CD14-positive monocyte (primary cell): ENCODE data around the gene SET. TPM values are rescaled to one million over a fixed set of nuclear protein-coding genes. Genes with fewer than 3 reads are reported as not detected.

Source experiments
- DNase-seq, 3 donors: peaks; one replicate each; pipeline ENCODE4 v3.0.0-alpha.2; 2011 to 2022
- H2AFZ ChIP-seq: 2 replicates; pipeline ENCODE4 v1.6.0; 2012; ENCODE audit warnings: mild to moderate bottlenecking, low read depth, low read length, inconsistent platforms; ENCODE audit not compliant: insufficient read depth, poor library complexity, severe bottlenecking
- H3K27ac ChIP-seq, 2 donors: 1 replicate in 1 of 2; 2 replicates in 1 of 2; pipeline ENCODE4 v1.5.1; 2012 to 2013; ENCODE audit warnings: low read length in 2 of 2, control low read depth in 1 of 2, inconsistent platforms in 1 of 2, low read depth in 1 of 2, mild to moderate bottlenecking in 1 of 2
- H3K27me3 ChIP-seq, 2 donors: one replicate each; pipeline versions ENCODE4 v1.6.0 to v1.6.1; 2011 to 2013; ENCODE audit warnings: low read length in 2 of 2; ENCODE audit not compliant: control insufficient read depth in 2 of 2, insufficient read depth in 2 of 2
- H3K36me3 ChIP-seq, 2 donors: replicated peaks in 1 of 2; 1 replicate in 1 of 2; 2 replicates in 1 of 2; pipeline versions ENCODE4 v1.5.1 to v1.6.1; 2012 to 2013; ENCODE audit warnings: low read length in 2 of 2, control low read depth in 1 of 2, inconsistent platforms in 1 of 2, mild to moderate bottlenecking in 1 of 2; ENCODE audit not compliant: insufficient read depth in 2 of 2, control insufficient read depth in 1 of 2
- H3K4me1 ChIP-seq, 2 donors: 1 replicate in 1 of 2; 2 replicates in 1 of 2; pipeline versions ENCODE4 v1.5.1 to v1.6.1; 2012 to 2013; ENCODE audit warnings: low read length in 2 of 2, control low read depth in 1 of 2, inconsistent platforms in 1 of 2, mild to moderate bottlenecking in 1 of 2, moderate library complexity in 1 of 2; ENCODE audit not compliant: insufficient read depth in 2 of 2, control insufficient read depth in 1 of 2
- H3K4me2 ChIP-seq: replicated peaks from 2 replicates; pipeline ENCODE3; 2012; ENCODE audit warnings: low read length, moderate library complexity, mild to moderate bottlenecking; ENCODE audit not compliant: poor library complexity, severe bottlenecking; ENCODE audit errors: extremely low read depth
- H3K4me3 ChIP-seq, 3 experiments: fragments of 200-600 bp in 1 of 3; sonication (generic) in 1 of 3; replicated peaks in 1 of 3; 1 replicate in 2 of 3; 2 replicates in 1 of 3; pipeline ENCODE4 v1.5.1; 2011 to 2013; ENCODE audit warnings: low read length in 3 of 3, mild to moderate bottlenecking in 3 of 3, control low read depth in 2 of 3, low read depth in 2 of 3, inconsistent platforms in 1 of 3, moderate library complexity in 1 of 3
- H3K79me2 ChIP-seq: 2 replicates; pipeline ENCODE4 v1.6.0; 2012; ENCODE audit warnings: mild to moderate bottlenecking, control low read depth, inconsistent platforms, low read length, moderate library complexity; ENCODE audit not compliant: insufficient read depth
- H3K9ac ChIP-seq: 2 replicates; pipeline ENCODE4 v1.6.0; 2017; ENCODE audit warnings: low read length, mild to moderate bottlenecking; ENCODE audit not compliant: insufficient read depth, poor library complexity, severe bottlenecking
- H3K9me3 ChIP-seq, 2 donors: replicated peaks in 1 of 2; 1 replicate in 1 of 2; 2 replicates in 1 of 2; pipeline versions ENCODE4 v1.5.1 to v1.6.1; 2012 to 2013; ENCODE audit warnings: low read length in 2 of 2, control low read depth in 1 of 2; ENCODE audit not compliant: control insufficient read depth in 1 of 2, insufficient read depth in 1 of 2
- H4K20me1 ChIP-seq: 2 replicates; pipeline ENCODE4 v1.6.0; 2012; ENCODE audit warnings: mild to moderate bottlenecking, low read length, control low read depth, moderate library complexity; ENCODE audit not compliant: insufficient read depth
- H3K27ac Mint-ChIP-seq, 7 donors: one replicate each; pipeline ENCODE4 v1.8.0; 2020; ENCODE audit warnings: mild to moderate bottlenecking in 7 of 7, mixed read lengths in 7 of 7, moderate library complexity in 6 of 7, inconsistent platforms in 2 of 7
- H3K27me3 Mint-ChIP-seq, 3 donors: one replicate each; pipeline ENCODE4 v1.8.0; 2021 to 2022; ENCODE audit warnings: low read depth in 3 of 3, mild to moderate bottlenecking in 3 of 3, mixed read lengths in 3 of 3, moderate library complexity in 3 of 3, inconsistent platforms in 1 of 3
- H3K36me3 Mint-ChIP-seq, 2 donors: one replicate each; pipeline ENCODE4 v1.8.0; 2020; ENCODE audit warnings: mixed read lengths in 2 of 2, inconsistent platforms in 1 of 2, mild to moderate bottlenecking in 1 of 2
- H3K4me1 Mint-ChIP-seq: one replicate; pipeline ENCODE4 v1.8.0; 2020; ENCODE audit warnings: mild to moderate bottlenecking, mixed read lengths
- H3K4me3 Mint-ChIP-seq, 2 donors: one replicate each; pipeline ENCODE4 v1.8.0; 2020; ENCODE audit warnings: mild to moderate bottlenecking in 2 of 2, mixed read lengths in 2 of 2, moderate library complexity in 1 of 2
- H3K9me3 Mint-ChIP-seq, 7 donors: one replicate each; pipeline ENCODE4 v1.8.0; 2020 to 2022; ENCODE audit warnings: mixed read lengths in 7 of 7, mild to moderate bottlenecking in 6 of 7, moderate library complexity in 6 of 7, inconsistent platforms in 2 of 7
- CTCF ChIP-seq: fragments of 200-600 bp; IDR thresholded peaks from one replicate; pipeline ENCODE4 v1.8.0; 2022; ENCODE audit warnings: antibody characterized with exemption, mild to moderate bottlenecking
- WGBS: methylation state at CpG from one replicate; pipeline ENCODE4 v1.1.5; 2013; ENCODE audit warnings: missing lambda C conversion rate; ENCODE audit not compliant: insufficient coverage; 5-methylcytosine and 5-hydroxymethylcytosine counted together
- intact Hi-C, 2 donors: fragments of 100-400 bp; cut with micrococcal nuclease; formaldehyde crosslinking; loops; one replicate each; pipeline versions ENCODE4 v1.15.0 to v1.15.1; 2023
- polyA plus RNA-seq, 3 donors: library from polyadenylated mRNA; depleted of rRNA in 1 of 3; unstranded in 2 of 3; stranded (reverse) in 1 of 3; fragments of 300-500 nt in 2 of 3; fragments of >200 nt in 1 of 3; fragmentation: Illumina TruSeq in 2 of 3; gene quantifications; 1 replicate in 2 of 3; 2 replicates in 1 of 3; pipeline ENCODE4 v1.2.3, GENCODE V29; 2012 to 2021

SET gene
- polyA plus RNA-seq, 3 donors = 56.2 to 124 (median 114) TPM

GRCh38 chr9:128735373-128735772 lies 46.4 kb downstream of the SET start:
- Histone ChIP-seq H3K4me2 (no peak overlapping the region), H3K27me3 (no peaks in the 10 kb centered on the region), H2AFZ (no peak overlapping the region), H3K36me3 (peaks cover 19 to 46% of the 10 kb centered on the region in 2 donors), H3K9me3 (no peaks in the 10 kb centered on the region), H4K20me1 (no peaks in the 10 kb centered on the region), H3K27ac (no peak overlapping the region), H3K4me1 (no peaks in the 10 kb centered on the region), H3K9ac (no peak overlapping the region), H3K4me3 (no peak overlapping the region), H3K79me2 (no peaks in the 10 kb centered on the region)
- H3K27ac Mint-ChIP-seq = no peak overlapping the region
- no peaks in the 10 kb centered on the region for H3K9me3 Mint-ChIP-seq
- no peak overlapping the region for H3K4me3 Mint-ChIP-seq
- intact Hi-C loops = no loop called here
- WGBS = 100% methylated on average over 1 of the region's 2 CpGs
- H3K4me1 Mint-ChIP-seq = peaks cover 3% of the 10 kb centered on the region
- no peak for TF ChIP-seq CTCF
- no peak for DNase-seq
- H3K36me3 Mint-ChIP-seq = peaks cover 35 to 71% of the 10 kb centered on the region in 2 donors
- H3K27me3 Mint-ChIP-seq = peaks cover 0 to 1% (median 1%) of the 10 kb centered on the region in 3 donors

- peak overlapping the region in 1 of 7 donors; percentile 50 for H3K27ac Mint-ChIP-seq
- intact Hi-C loops = loop anchor here in 1 of 2 donors (10.0 kb wide), 1 partner anchor 62 kb away; no protein-coding TSS in a partner anchor
Measured at GRCh38 chr9:128742401-128742800, 53.4 kb downstream of the SET start.

More at GRCh38 chr9:128742401-128742800, 53.4 kb downstream of the SET start:
- Mint-ChIP-seq H3K27me3 (peaks cover 0 to 3% (median 1%) of the 10 kb centered on the region in 3 donors), H3K9me3 (peaks cover 0 to 2% (median 0%) of the 10 kb centered on the region in 7 donors), H3K4me1 (no peaks in the 10 kb centered on the region), H3K36me3 (peaks cover 22 to 39% of the 10 kb centered on the region in 2 donors), H3K4me3 (no peak overlapping the region)
- Histone ChIP-seq H3K4me1 (no peaks in the 10 kb centered on the region), H3K79me2 (no peaks in the 10 kb centered on the region), H3K27ac (no peak overlapping the region), H3K9ac (no peak overlapping the region), H3K9me3 (no peaks in the 10 kb centered on the region), H3K27me3 (no peaks in the 10 kb centered on the region), H3K4me3 (no peak overlapping the region), H3K4me2 (no peak overlapping the region), H2AFZ (no peak overlapping the region), H3K36me3 (peaks cover 18 to 25% of the 10 kb centered on the region in 2 donors), H4K20me1 (no peaks in the 10 kb centered on the region)
- DNase-seq = no peak
- WGBS = 98% methylated on average over 17 of the region's 20 CpGs
- no peak for TF ChIP-seq CTCF
